Measurements from ENCODE around the gene OR2AG2. TPM values are rescaled to one million over a fixed set of nuclear protein-coding genes. Genes with fewer than 3 reads are reported as not detected.
"Not testable (repeated sequence)": the region's sequence is repeated elsewhere in the genome, so short reads cannot be mapped to it uniquely, and the experiment has no call there.

Gene OR2AG2, protein sequence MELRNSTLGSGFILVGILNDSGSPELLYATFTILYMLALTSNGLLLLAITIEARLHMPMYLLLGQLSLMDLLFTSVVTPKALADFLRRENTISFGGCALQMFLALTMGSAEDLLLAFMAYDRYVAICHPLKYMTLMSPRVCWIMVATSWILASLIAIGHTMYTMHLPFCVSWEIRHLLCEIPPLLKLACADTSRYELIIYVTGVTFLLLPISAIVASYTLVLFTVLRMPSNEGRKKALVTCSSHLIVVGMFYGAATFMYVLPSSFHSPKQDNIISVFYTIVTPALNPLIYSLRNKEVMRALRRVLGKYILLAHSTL
- 0.05 TPM for total RNA-seq
- polyA plus RNA-seq: 0.05 TPM
- long read RNA-seq, donor 1: 0 reads
- long read RNA-seq, donor 2: 0 reads
- long read RNA-seq, donor 3: 0 reads
- long read RNA-seq, donor 4: 0 reads
- long read RNA-seq, donor 5: 0 reads
- long read RNA-seq, donor 6: 0 reads
- long read RNA-seq, donor 7: 0 reads
- long read RNA-seq, donor 8: 0 reads
- long read RNA-seq, donor 9: 0 reads
- long read RNA-seq, donor 10: 0 reads

DNA sequence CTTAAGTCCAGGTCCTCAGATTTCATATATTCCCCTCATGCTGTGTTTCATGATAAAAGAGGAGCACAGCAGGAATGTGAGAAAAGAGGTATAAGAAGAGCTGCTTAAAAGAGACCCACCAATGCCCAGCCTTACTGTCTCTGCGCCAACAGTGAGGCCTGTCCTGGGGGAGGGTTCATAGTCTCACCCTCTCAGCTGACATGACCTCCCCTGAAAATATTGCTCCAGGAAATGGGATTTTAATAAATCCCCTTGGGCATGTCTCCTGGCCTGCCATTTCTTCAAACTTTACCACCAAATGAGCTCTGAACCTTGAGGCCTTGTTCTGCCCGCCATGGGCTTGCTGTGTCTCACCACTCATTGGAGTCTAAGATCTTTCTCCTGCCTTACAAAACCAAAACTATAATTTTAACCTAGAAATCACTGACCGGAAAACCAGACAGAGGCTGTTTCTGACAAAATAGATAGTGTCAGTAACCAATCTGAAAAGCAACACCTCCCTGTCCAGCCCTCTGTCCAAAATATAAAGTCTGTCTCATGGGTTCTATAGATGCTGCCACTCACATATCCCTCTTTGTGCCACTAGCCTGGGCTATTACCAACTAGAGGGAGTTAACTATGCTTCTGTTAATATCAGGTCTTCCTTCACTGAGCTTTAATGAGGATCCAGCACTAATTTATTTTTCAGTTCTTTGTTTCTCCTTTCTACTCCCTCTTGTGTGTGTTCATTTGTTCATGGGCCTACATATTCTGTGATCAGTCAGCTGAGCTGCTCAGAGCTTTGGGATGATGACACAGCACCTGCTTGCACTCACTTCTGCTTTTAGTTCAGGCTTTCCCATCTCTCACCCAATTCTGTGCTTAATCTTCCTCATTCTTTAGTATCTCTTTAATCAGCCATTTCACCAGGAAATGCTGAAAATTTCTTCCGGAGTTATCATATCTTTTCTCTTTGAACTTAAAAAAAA, at the start of gene OR2AG2:
Gene OR2AG2 (minus strand): TSS at position 51 of the 968 bp plus-strand sequence. CDS start 3,019 bp downstream, outside the sequence.
- no peak within 1 kb of the TSS for H3K27ac ChIP-seq (ENCODE audit: low read depth in 1 of 2, low read length in 1 of 2)
- 52% methylated on average over 4 of the region's 4 CpGs for WGBS
- DNase-seq (ENCODE audit: low read depth in 6 of 9, low spot score in 9 of 9): no peak

DNA sequence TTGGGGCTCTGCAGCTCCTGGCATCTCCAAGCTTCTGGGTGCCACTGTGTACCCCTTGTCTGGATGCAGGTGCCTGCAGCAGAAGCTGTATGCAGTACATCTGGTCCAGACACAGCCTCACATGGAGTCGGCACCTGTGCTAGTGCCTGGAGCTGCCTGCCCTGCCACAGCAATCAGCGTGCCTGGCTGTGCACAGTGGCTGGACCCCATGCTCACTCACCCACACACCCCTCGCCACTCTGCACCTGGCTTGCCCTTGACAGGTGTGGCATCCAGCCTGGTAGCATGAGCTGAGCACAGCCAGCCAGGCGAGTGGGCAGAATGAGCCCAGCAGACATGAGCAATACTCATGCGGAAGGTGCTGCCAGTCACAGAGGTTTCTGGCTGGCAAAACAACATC, 47.2 kb upstream of the OR2AG2 start:
- Histone ChIP-seq H3K9me3 (ENCODE audit: control insufficient read depth in 2 of 2, insufficient read depth in 1 of 2, low read length in 1 of 2) (peaks cover 0 to 6% of the 10 kb centered on the region in 2 donors), H3K27ac (ENCODE audit: low read depth in 1 of 2, low read length in 1 of 2) (no peak overlapping the region), H3K27me3 (ENCODE audit: control insufficient read depth in 2 of 2, insufficient read depth in 1 of 2, low read length in 1 of 2) (no peaks in the 10 kb centered on the region), H3K36me3 (ENCODE audit: control insufficient read depth in 2 of 2, insufficient read depth in 2 of 2, low read length in 1 of 2) (no peaks in the 10 kb centered on the region), H3K4me3 (ENCODE audit: low read length in 2 of 2) (no peak overlapping the region), H3K4me1 (ENCODE audit: control insufficient read depth in 2 of 2, insufficient read depth in 2 of 2, low read length in 2 of 2) (no peaks in the 10 kb centered on the region)
- 98% methylated on average over 5 of the region's 5 CpGs for WGBS
- no peak for DNase-seq (ENCODE audit: low read depth in 6 of 9, low spot score in 9 of 9)

More for the DNA sequence above, at the start of gene OR2AG2:
- no peaks in the 10 kb centered on the region for H3K4me1 ChIP-seq (ENCODE audit: control insufficient read depth in 2 of 2, insufficient read depth in 2 of 2, low read length in 2 of 2)
- no peaks in the 10 kb centered on the region for H3K27me3 ChIP-seq (ENCODE audit: control insufficient read depth in 2 of 2, insufficient read depth in 1 of 2, low read length in 1 of 2)
- no peaks in the 10 kb centered on the region for H3K9me3 ChIP-seq (ENCODE audit: control insufficient read depth in 2 of 2, insufficient read depth in 1 of 2, low read length in 1 of 2)
- no peak within 1 kb of the TSS for H3K4me3 ChIP-seq (ENCODE audit: low read length in 2 of 2)
- no peaks in the 10 kb centered on the region for H3K36me3 ChIP-seq (ENCODE audit: control insufficient read depth in 2 of 2, insufficient read depth in 2 of 2, low read length in 1 of 2)

DNA sequence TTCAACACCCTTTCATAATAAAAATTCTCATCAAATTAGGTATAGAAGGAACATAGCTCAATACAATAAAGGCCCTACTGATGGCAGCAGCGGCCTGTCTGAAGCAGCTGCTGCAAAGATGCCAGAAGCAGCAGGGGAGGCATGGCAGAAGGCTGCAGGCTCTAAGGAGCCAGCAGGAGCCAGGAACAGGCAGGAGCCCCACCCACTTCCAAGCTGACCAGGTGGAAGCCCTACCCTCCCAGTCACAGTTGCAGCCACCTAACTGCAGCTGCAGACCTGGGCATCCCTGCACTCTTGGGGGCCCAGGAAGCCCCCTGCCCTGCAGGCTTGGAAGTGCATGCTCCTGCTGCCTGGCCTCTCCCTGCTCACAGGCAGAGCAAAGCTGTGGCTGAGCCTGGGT, 45.9 kb upstream of the OR2AG2 start:
- WGBS: 79% methylated on average over 1 of the region's 1 CpG
- no peak for DNase-seq (ENCODE audit: low read depth in 6 of 9, low spot score in 9 of 9)
- H3K4me1 ChIP-seq (ENCODE audit: control insufficient read depth in 2 of 2, insufficient read depth in 2 of 2, low read length in 2 of 2): no peaks in the 10 kb centered on the region
- peaks cover 0 to 6% of the 10 kb centered on the region in 2 donors for H3K9me3 ChIP-seq (ENCODE audit: control insufficient read depth in 2 of 2, insufficient read depth in 1 of 2, low read length in 1 of 2)
- H3K4me3 ChIP-seq (ENCODE audit: low read length in 2 of 2): no peak overlapping the region
- H3K27me3 ChIP-seq (ENCODE audit: control insufficient read depth in 2 of 2, insufficient read depth in 1 of 2, low read length in 1 of 2): no peaks in the 10 kb centered on the region
- no peaks in the 10 kb centered on the region for H3K36me3 ChIP-seq (ENCODE audit: control insufficient read depth in 2 of 2, insufficient read depth in 2 of 2, low read length in 1 of 2)
- no peak overlapping the region for H3K27ac ChIP-seq (ENCODE audit: low read depth in 1 of 2, low read length in 1 of 2)

DNA sequence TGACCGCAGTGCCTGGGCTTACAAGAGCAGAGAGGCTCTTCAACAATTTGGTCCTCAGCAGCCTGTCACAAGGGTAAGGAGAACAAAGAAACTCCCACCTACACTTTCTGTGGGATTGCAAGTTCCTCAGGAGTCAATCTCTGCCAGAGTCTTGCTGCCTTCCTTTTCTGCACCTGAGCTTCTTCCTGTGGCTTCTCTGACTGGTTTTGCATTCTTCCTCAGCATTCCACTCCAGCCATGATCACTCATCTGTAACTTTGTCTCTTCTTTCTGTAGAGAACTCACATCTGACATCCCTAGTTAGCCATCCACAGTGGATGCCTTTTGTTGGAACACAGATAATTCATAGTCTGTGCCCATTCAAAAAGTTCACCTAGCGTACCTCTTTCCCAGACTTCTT, 41.9 kb upstream of the OR2AG2 start:
- H3K27ac ChIP-seq (ENCODE audit: low read depth in 1 of 2, low read length in 1 of 2): no peak overlapping the region
- H3K4me3 ChIP-seq (ENCODE audit: low read length in 2 of 2): no peak overlapping the region
- no peaks in the 10 kb centered on the region for H3K27me3 ChIP-seq (ENCODE audit: control insufficient read depth in 2 of 2, insufficient read depth in 1 of 2, low read length in 1 of 2)
- H3K36me3 ChIP-seq (ENCODE audit: control insufficient read depth in 2 of 2, insufficient read depth in 2 of 2, low read length in 1 of 2): no peaks in the 10 kb centered on the region
- no peak for DNase-seq (ENCODE audit: low read depth in 6 of 9, low spot score in 9 of 9)
- WGBS: 84% methylated on average over 2 of the region's 2 CpGs
- H3K4me1 ChIP-seq (ENCODE audit: control insufficient read depth in 2 of 2, insufficient read depth in 2 of 2, low read length in 2 of 2): no peaks in the 10 kb centered on the region
- peaks cover 1 to 6% of the 10 kb centered on the region in 2 donors for H3K9me3 ChIP-seq (ENCODE audit: control insufficient read depth in 2 of 2, insufficient read depth in 1 of 2, low read length in 1 of 2)

DNA sequence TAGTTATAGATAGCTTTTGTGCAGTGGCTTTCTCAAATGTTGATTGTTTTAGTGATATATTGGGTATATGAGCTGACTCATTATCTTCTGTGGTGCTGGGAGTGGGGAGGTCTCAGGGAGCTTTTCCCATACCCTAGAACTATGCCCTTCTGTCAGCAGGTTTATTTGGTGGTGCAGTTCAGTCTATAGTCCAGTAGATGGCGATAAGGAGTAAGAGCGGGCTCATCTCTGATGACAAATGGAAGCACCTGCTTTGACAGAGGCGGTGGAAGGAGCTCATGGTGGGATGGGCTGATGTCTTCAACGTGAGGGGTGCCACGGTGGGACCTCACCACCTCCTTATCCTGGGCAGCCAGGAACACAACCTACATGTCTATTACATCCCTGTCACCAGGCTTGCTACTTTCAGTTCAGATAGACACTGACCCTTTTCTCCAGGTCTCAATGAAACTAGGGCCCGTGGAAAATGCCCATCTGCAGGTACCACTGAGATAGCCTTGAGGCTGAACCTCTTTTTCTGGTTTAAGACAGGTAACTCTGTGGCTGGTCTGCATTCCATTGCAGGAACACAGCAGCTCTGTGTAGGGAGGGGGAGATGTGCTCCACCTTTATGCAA, 40.7 kb upstream of the OR2AG2 start:
- Histone ChIP-seq H3K4me1 (ENCODE audit: control insufficient read depth in 2 of 2, insufficient read depth in 2 of 2, low read length in 2 of 2) (no peaks in the 10 kb centered on the region), H3K27ac (ENCODE audit: low read depth in 1 of 2, low read length in 1 of 2) (no peak overlapping the region), H3K9me3 (ENCODE audit: control insufficient read depth in 2 of 2, insufficient read depth in 1 of 2, low read length in 1 of 2) (peaks cover 0 to 1% of the 10 kb centered on the region in 2 donors), H3K27me3 (ENCODE audit: control insufficient read depth in 2 of 2, insufficient read depth in 1 of 2, low read length in 1 of 2) (no peaks in the 10 kb centered on the region), H3K4me3 (ENCODE audit: low read length in 2 of 2) (no peak overlapping the region), H3K36me3 (ENCODE audit: control insufficient read depth in 2 of 2, insufficient read depth in 2 of 2, low read length in 1 of 2) (no peaks in the 10 kb centered on the region)
- WGBS: 18% methylated on average over 6 of the region's 6 CpGs
- DNase-seq (ENCODE audit: low read depth in 6 of 9, low spot score in 9 of 9): peak in 8 of 9 donors; percentile 10 to 59 (median 30)

DNA sequence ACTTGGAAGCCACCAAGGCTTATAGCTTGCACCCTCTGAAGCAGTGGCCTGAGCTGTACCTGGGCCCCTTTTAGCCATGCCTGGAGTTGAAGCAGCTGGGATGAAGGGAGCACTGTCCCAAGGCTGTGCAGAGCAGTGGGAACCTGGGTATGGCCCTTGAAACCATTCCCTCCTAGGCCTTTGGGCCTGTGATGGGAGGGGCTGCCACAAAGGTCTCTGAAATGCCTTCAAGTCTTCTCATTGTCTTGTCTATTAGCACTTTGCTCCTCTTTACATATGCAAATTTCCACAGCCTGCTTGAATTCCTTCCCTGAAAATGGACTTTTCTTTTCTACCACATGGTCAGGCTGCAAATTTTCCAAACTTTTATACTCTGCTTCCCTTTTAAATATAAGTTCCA, 29.3 kb upstream of the OR2AG2 start:
- not testable (repeated sequence) for H3K4me3 ChIP-seq (ENCODE audit: low read length in 2 of 2); H3K9me3 ChIP-seq (ENCODE audit: control insufficient read depth in 2 of 2, insufficient read depth in 1 of 2, low read length in 1 of 2); H3K27ac ChIP-seq (ENCODE audit: low read depth in 1 of 2, low read length in 1 of 2); DNase-seq (ENCODE audit: low read depth in 6 of 9, low spot score in 9 of 9); H3K4me1 ChIP-seq (ENCODE audit: control insufficient read depth in 2 of 2, insufficient read depth in 2 of 2, low read length in 2 of 2); H3K36me3 ChIP-seq (ENCODE audit: control insufficient read depth in 2 of 2, insufficient read depth in 2 of 2, low read length in 1 of 2); H3K27me3 ChIP-seq (ENCODE audit: control insufficient read depth in 2 of 2, insufficient read depth in 1 of 2, low read length in 1 of 2)

DNA sequence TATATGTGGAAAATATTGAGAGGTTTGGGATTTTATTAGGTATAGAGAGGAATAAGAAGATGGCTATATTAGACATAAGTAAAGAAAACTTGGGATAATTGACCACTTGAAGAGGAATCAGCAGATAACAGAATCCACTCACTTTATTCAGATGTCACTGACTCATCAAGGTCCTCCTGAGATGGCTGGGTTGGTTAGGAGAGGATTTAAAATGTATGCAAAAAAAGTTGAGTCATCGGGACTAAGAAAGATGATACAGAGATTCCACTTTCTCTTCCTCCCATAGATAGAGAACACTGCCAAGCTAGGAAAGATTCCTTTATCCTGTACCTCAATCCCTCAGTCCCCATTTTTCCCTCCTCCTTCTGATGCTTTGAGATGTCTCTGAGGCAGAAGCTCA, 27.6 kb upstream of the OR2AG2 start, which contains the start of gene OR6A2:
Gene OR6A2 (minus strand): TSS at position 288 of the 400 bp plus-strand sequence. CDS start 3,981 bp downstream, outside the sequence.
- H3K9me3 ChIP-seq (ENCODE audit: control insufficient read depth in 2 of 2, insufficient read depth in 1 of 2, low read length in 1 of 2): no peaks in the 10 kb centered on the region
- DNase-seq (ENCODE audit: low read depth in 6 of 9, low spot score in 9 of 9): no peak
- WGBS: 96% methylated on average over 1 of the region's 1 CpG
- H3K4me1 ChIP-seq (ENCODE audit: control insufficient read depth in 2 of 2, insufficient read depth in 2 of 2, low read length in 2 of 2): no peaks in the 10 kb centered on the region
- no peaks in the 10 kb centered on the region for H3K27me3 ChIP-seq (ENCODE audit: control insufficient read depth in 2 of 2, insufficient read depth in 1 of 2, low read length in 1 of 2)
- no peak within 1 kb of the TSS for H3K27ac ChIP-seq (ENCODE audit: low read depth in 1 of 2, low read length in 1 of 2)
- no peak within 1 kb of the TSS for H3K4me3 ChIP-seq (ENCODE audit: low read length in 2 of 2)
- no peaks in the 10 kb centered on the region for H3K36me3 ChIP-seq (ENCODE audit: control insufficient read depth in 2 of 2, insufficient read depth in 2 of 2, low read length in 1 of 2)

DNA sequence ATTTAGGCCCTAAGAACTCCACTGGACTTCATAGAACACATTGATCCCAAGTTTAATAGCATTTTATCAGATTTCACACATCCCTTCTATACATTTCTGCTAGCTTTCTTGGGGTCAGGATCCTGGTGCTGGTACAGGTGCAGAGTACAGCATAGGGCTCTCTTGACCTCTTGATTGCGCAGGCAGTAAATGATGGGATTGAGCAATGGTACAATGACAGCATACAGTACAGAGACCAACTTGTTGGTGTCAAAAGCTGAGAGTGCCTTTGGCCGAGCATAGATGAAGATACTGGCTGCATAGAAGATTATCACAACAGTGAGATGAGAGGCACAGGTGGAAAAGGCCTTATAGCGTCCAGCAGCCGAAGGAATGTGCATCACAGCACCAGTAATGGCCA, 22.9 kb upstream of the OR2AG2 start:
- DNase-seq (ENCODE audit: low read depth in 6 of 9, low spot score in 9 of 9): no peak
- Histone ChIP-seq H3K27me3 (ENCODE audit: control insufficient read depth in 2 of 2, insufficient read depth in 1 of 2, low read length in 1 of 2) (no peaks in the 10 kb centered on the region), H3K9me3 (ENCODE audit: control insufficient read depth in 2 of 2, insufficient read depth in 1 of 2, low read length in 1 of 2) (no peaks in the 10 kb centered on the region), H3K27ac (ENCODE audit: low read depth in 1 of 2, low read length in 1 of 2) (no peak overlapping the region), H3K4me3 (ENCODE audit: low read length in 2 of 2) (no peak overlapping the region), H3K36me3 (ENCODE audit: control insufficient read depth in 2 of 2, insufficient read depth in 2 of 2, low read length in 1 of 2) (no peaks in the 10 kb centered on the region), H3K4me1 (ENCODE audit: control insufficient read depth in 2 of 2, insufficient read depth in 2 of 2, low read length in 2 of 2) (no peaks in the 10 kb centered on the region)
- WGBS: 92% methylated on average over 4 of the region's 4 CpGs
